ENCODE measurements around the gene TSPAN5.

GRCh38 chr4:98603683-98604521 is 54.5 kb downstream of the TSPAN5 start:
- TF ChIP-seq CTCF (conservative IDR thresholded peaks at IDR 0.05; ENCODE audit: low read depth, low read length) (no peak), EZH2 (IDR thresholded peaks at IDR 0.05; ENCODE audit: low read length, unreplicated experiment) (no peak), EZH2phosphoT487 (IDR thresholded peaks at IDR 0.05; ENCODE audit: borderline replicate concordance, low read length) (no peak)
